Lower leg skin (tissue), 3 donors: ENCODE measurements around the gene SPG21.

Experiments
- POLR2A ChIP-seq, 2 donors: fragments of 450-650 bp; IDR thresholded peaks; one replicate each; pipeline ENCODE4 v1.6.1; 2016 to 2017; ENCODE audit warnings: antibody characterized with exemption in 2 of 2, mild to moderate bottlenecking in 1 of 2, moderate library complexity in 1 of 2
- TF ChIP-seq, protein P1 (sequence below), 3 donors: fragments of 450-650 bp; IDR thresholded peaks; one replicate each; pipeline ENCODE4 v1.5.1; 2016; ENCODE audit warnings: antibody characterized with exemption in 3 of 3, mild to moderate bottlenecking in 3 of 3, moderate library complexity in 2 of 3

DNA sequence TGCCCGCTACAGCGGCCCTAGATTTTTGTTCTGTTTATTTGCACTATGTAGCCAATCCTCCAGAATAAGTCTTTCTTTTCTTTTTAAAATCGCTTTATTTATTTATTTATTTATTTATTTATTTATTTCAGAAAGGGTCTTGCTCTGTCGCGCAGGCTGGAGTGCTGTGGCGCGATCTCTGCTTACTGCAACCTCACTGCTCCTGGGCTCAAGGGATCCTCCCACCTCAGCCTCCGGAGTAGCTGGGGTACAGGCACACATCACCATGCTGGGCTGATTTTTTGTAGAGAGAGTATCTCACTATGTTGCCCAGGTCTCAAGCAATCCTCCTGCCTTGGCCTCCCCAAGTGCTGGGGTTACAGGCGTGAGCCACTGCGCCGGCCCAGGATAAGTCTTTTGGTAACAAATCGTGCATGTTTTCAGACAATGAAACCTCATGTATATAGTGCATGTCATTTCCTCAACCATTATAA, 40.1 kb upstream of the SPG21 start:
- TF ChIP-seq, protein P1, sequence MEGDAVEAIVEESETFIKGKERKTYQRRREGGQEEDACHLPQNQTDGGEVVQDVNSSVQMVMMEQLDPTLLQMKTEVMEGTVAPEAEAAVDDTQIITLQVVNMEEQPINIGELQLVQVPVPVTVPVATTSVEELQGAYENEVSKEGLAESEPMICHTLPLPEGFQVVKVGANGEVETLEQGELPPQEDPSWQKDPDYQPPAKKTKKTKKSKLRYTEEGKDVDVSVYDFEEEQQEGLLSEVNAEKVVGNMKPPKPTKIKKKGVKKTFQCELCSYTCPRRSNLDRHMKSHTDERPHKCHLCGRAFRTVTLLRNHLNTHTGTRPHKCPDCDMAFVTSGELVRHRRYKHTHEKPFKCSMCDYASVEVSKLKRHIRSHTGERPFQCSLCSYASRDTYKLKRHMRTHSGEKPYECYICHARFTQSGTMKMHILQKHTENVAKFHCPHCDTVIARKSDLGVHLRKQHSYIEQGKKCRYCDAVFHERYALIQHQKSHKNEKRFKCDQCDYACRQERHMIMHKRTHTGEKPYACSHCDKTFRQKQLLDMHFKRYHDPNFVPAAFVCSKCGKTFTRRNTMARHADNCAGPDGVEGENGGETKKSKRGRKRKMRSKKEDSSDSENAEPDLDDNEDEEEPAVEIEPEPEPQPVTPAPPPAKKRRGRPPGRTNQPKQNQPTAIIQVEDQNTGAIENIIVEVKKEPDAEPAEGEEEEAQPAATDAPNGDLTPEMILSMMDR (IDR thresholded peaks at IDR 0.05): no peak
- TF ChIP-seq POLR2A (IDR thresholded peaks at IDR 0.05): no peak
